HG03095 (cell line): Measurements from ENCODE around the gene GLDC.
A peak's percentile ranks its signal among the peaks of the same experiment; 100 is the strongest.
"Not testable (repeated sequence)": the region's sequence is repeated elsewhere in the genome, so short reads cannot be mapped to it uniquely, and the experiment has no call there.

Experiments
- ATAC-seq: cut with Tn5 transposase; IDR thresholded peaks from one replicate; pipeline ENCODE4 v1.9.1; 2021; ENCODE audit warnings: moderate library complexity; ENCODE audit not compliant: unreplicated experiment

GLDC gene

DNA sequence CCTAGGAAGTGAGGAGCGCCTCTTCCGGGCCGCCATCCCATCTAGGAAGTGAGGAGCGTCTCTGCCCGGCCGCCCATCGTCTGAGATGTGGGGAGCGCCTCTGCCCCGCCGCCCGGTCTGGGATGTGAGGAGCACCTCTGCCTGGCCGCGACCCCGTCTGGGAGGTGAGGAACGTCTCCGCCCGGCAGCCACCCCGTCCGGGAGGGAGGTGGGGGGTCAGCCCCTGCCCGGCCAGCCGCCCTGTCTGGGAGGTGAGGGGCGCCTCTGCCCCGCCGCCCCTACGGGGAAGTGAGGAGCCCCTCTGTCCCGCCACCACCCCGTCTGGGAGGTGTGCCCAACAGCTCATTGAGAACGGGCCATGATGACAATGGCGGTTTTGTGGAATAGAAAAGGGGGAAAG, 22.7 kb downstream of the GLDC start:
- not testable (repeated sequence) for ATAC-seq

GRCh38 chr9:6620796-6621195, 24.7 kb downstream of the GLDC start:
- ATAC-seq, result no peak

DNA sequence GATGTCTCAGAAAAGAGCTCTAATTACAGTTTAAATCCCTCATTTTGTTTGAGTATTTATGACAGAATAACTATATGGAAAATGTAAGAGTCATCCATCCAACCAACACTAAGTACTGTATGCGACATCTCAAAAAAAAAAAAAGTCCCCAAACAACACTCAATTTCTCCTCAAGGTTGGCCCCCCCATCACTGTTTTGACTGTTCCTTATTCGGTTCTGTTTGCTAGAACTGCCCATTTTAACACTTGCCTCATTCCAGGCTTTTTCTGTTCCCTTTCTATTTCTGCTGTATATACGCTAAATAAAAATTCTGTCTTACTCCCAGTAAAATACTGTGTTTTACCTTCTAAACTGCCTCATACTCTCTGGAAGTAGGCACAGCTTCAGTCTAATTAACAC, 25.2 kb downstream of the GLDC start:
- ATAC-seq, result no peak

DNA sequence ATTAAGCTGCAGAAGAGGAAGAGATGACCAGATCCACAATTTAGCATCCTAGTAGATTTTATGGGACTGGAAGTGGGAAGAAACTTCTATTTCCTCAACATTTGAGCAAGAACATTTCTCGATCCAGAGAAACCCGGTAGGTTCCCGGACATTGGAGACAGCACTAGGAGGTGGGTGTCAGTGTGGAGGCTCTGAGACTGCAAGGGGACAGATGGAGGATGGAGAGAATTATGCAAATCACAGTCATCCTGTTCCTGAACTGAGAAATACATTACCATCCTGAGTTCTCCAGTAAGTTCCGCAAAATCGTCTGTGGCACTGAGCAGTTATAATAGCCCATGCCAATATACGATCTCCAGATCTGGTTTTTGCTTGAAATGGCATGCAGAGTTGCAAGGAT, 25.6 kb downstream of the GLDC start:
- no peak for ATAC-seq

DNA sequence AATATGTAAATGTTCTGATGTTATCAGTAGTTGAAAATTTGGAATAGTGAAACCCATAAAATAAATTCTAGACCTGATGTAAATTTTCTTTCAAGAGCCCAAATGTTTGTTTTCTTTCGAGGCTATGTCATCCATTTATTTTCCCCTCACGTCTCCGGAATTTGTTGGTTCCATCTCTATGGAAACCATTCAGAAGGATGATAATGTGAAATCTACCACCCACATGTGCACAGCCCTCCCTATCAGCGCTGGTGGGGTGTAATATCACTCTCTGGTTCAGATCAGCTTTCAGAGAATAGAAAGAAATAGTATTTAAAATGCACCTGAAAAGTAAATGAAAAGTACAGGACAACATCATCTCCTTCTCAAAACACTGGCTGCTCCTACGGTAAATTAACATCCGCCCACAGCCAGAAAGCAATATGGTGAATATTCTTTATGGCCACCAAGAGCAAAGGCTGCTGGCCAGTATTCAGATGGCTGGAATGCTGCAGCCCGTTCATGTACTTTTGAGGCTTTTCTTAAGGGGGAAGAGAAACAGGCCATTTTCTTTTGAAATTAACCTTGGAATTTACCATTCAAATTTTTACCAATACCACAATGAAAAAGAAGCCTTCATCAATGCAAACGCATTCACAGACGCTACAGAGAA, 28.5 kb downstream of the GLDC start:
- ATAC-seq, result no peak

DNA sequence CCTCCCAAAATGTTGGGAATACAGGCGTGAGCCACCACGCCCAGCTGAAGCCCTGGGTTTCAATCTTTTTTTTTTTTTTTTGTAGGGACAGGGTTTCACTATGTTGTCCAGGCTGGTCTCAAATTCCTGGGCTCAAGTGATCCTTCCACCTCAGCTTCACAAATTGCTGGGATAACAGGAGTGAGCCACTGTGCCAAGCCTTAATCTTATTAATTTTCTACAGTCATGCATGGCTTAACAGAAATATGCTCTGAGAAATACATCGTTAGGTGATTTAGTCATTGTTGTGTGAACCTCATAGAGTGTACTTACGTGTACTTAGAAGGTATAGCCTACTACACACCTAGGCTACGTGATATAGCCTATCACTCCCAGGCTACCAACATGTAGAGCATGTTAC, 31.0 kb downstream of the GLDC start:
- ATAC-seq, result no peak

- no peak for ATAC-seq
These were observed 33.7 kb downstream of the GLDC start for GRCh38 chr9:6611865-6612264.

- ATAC-seq, result no peak
These were observed 35.5 kb downstream of the GLDC start for GRCh38 chr9:6610073-6610472.

- no peak for ATAC-seq
These were observed 36.0 kb downstream of the GLDC start for GRCh38 chr9:6609497-6610016.

GRCh38 chr9:6605202-6605601, 40.3 kb downstream of the GLDC start:
- ATAC-seq, result peak; percentile 61

GRCh38 chr9:6600426-6600825, 45.1 kb downstream of the GLDC start:
- ATAC-seq, result no peak

DNA sequence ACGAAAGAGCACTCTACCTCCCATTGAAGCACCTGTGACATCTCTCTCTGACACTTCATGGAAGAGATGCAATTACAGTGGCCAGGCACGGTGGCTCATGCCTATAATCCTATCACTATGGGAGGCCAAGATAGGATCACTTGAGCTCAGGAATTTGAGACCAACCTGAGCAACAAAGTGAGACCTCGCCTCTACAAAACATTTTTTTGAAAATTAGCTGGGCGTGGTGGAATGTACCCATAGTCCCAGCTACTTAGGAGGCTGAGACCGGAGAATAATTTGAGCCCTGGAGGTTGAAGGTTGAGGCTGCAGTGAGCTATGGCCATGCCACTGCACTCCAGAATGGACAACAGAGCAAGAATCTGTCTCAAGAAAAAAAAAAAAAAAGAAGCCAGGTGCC, 45.5 kb downstream of the GLDC start:
- no peak for ATAC-seq

- peak; percentile 97 for ATAC-seq
These were observed 47.2 kb downstream of the GLDC start for GRCh38 chr9:6598249-6598725.

- ATAC-seq, result no peak
These were observed 52.7 kb downstream of the GLDC start for GRCh38 chr9:6592791-6593190.

GRCh38 chr9:6592231-6592630, 53.3 kb downstream of the GLDC start:
- ATAC-seq, result no peak

GRCh38 chr9:6590772-6591384, 54.7 kb downstream of the GLDC start:
- no peak for ATAC-seq

- no peak for ATAC-seq
These were observed 55.2 kb downstream of the GLDC start for GRCh38 chr9:6590334-6590733.

GRCh38 chr9:6584881-6585597, 60.5 kb downstream of the GLDC start:
- ATAC-seq, result no peak

GRCh38 chr9:6581253-6581652, 64.3 kb downstream of the GLDC start:
- ATAC-seq, result no peak

GRCh38 chr9:6579613-6580012, 65.9 kb downstream of the GLDC start:
- ATAC-seq, result no peak

GRCh38 chr9:6576987-6577386, 68.5 kb downstream of the GLDC start:
- no peak for ATAC-seq
